Stimulated activated naive B cell treated with anti-CD40 and anti-IgM and Interleukin-4, amounts not matched to agents 10 μg/mL and 1 μg/mL and 100 μg/mL, for 72 hours (primary cell): ENCODE measurements around the gene PLEKHM2.

Experiments used
- ATAC-seq, 2 donors: fragments of 150-1000 bp; cut with Tn5 transposase; replicated peaks; 2 replicates each; pipeline ENCODE4 v1.10.0; 2021; ENCODE audit warnings: moderate library complexity in 1 of 2
- DNase-seq: peaks from one replicate; pipeline ENCODE4 v3.0.0; 2021
- H3K27ac Mint-ChIP-seq: one replicate; pipeline ENCODE4 v1.8.0; 2022; ENCODE audit warnings: mild to moderate bottlenecking, mixed read lengths
- H3K27me3 Mint-ChIP-seq, 2 donors: one replicate each; pipeline ENCODE4 v1.8.0; 2022; ENCODE audit warnings: mixed read lengths in 2 of 2
- H3K36me3 Mint-ChIP-seq, 2 donors: one replicate each; pipeline ENCODE4 v1.8.0; 2022; ENCODE audit warnings: mixed read lengths in 2 of 2, mild to moderate bottlenecking in 1 of 2
- H3K4me1 Mint-ChIP-seq, 2 donors: one replicate each; pipeline ENCODE4 v1.8.0; 2022; ENCODE audit warnings: mixed read lengths in 2 of 2, mild to moderate bottlenecking in 1 of 2
- H3K4me3 Mint-ChIP-seq, 2 donors: one replicate each; pipeline ENCODE4 v1.8.0; 2022; ENCODE audit warnings: mild to moderate bottlenecking in 2 of 2, mixed read lengths in 2 of 2, moderate library complexity in 1 of 2
- H3K9me3 Mint-ChIP-seq, 2 donors: one replicate each; pipeline ENCODE4 v1.8.0; 2022; ENCODE audit warnings: mixed read lengths in 2 of 2, mild to moderate bottlenecking in 1 of 2

Gene PLEKHM2

DNA sequence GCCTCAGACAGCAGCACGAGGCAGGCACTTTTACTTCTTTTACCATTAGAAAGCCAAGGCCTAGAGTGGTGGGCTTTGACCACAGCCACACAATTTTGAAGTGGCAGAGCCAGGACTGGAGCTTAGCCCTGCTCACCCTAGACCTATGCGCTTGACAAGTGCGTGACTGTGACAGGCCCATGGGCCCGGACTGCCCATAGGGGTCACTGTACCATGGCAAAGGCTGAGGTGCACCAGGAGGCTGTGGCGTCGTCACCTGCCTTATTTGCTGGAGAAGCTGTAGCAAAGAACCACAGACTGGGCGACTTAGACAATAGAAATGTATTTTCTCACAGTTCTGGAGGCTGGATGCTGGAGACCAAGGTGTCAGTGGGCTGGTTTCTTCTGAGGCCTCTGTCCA is 55.6 kb downstream of the PLEKHM2 start:
- ATAC-seq (no peak), DNase-seq (no peak)
- Mint-ChIP-seq H3K4me1 (peaks cover 5 to 12% of the 10 kb centered on the region in 2 donors), H3K4me3 (no peak overlapping the region), H3K36me3 (peaks cover 1 to 7% of the 10 kb centered on the region in 2 donors), H3K9me3 (no peaks in the 10 kb centered on the region), H3K27me3 (no peaks in the 10 kb centered on the region), H3K27ac (no peak overlapping the region)

DNA sequence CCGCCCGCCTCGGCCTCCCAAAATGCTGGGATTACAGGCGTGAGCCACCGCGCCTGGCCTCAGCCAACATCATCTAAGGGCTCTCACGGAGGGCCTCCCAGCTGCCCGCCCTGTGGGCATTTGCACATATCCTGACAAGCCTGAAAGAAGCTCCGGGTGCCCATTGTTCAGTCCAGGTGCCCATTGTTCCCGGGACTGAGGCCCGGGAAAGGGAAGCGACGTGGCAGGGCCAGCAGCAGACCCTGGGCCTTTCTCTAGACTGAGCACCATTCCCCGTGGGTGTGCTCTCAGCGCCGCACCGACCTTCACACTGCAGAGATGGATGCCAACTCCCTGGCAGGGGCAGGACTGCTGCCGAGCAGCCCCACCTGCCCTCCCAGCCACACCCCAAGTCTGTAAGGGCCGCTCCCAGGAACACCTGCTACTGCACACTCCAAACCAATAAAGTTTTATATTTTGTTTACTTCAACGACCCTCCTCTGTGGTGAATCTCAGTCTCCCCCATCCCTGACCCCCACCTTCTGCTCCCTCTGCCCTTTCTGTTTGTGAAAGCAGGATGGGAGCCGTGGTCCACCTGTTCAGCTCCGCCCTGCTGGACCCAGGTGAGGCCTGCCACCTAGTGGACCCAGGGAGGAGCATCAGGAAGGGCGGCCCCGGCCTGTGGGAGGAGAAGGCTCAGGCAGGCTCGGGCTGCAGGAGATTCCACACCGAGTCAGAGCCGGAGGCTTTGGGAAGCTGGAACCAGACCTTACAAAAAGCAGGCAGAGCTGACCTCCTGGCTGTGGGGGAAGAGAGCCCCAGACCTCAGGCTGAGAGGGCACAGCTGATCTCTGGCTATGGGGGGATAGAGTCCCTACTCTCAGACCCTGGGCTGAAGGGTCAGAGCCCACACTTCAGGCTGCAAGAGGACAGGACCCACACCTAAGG is 57.1 kb downstream of the PLEKHM2 start:
- H3K27ac Mint-ChIP-seq = peak overlapping the region; percentile 38
- no peaks in the 10 kb centered on the region for H3K9me3 Mint-ChIP-seq
- peak; percentile 59 for DNase-seq

DNA sequence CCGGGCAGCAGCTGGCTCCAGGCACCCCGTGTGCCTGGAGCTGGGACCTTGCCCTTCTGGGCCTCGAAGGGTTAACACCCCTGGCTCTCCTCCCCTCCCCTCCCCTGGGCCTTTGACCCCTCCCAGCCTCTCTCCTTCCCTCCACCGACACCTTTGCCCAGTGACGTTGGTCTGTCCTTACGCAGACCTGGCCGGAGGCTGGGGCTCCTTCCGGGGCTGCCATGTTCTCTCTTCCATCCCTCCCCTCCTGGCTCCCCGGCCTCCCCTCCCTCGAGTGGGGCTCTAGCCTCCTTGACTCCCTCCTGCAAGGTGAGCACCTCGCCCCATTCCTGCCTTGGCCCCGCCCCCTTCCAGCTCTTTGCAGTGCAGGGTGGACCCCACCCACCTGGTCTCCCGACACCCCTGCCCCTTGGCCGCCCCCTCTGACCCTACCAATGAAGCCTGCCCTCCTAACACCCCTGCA is 58.2 kb downstream of the PLEKHM2 start, which contains the start of gene TMEM82:
Gene TMEM82, plus strand, starts transcription at position 161 of the 463 bp plus-strand sequence. Its CDS starts 61 bp downstream, at position 222.
- H3K36me3 Mint-ChIP-seq = peaks cover 1 to 5% of the 10 kb centered on the region in 2 donors
- H3K27ac Mint-ChIP-seq = peak within 1 kb of the TSS; percentile 38
- no peaks in the 10 kb centered on the region for H3K9me3 Mint-ChIP-seq
- DNase-seq (no peak), ATAC-seq (no peak)
- H3K4me1 Mint-ChIP-seq = peaks cover 5 to 8% of the 10 kb centered on the region in 2 donors
- peaks cover 0 to 5% of the 10 kb centered on the region in 2 donors for H3K27me3 Mint-ChIP-seq
- H3K4me3 Mint-ChIP-seq = no peak within 1 kb of the TSS

More for the DNA sequence above, 57.1 kb downstream of the PLEKHM2 start:
- peaks cover 1 to 5% of the 10 kb centered on the region in 2 donors for H3K36me3 Mint-ChIP-seq
- no peak overlapping the region for H3K4me3 Mint-ChIP-seq
- peaks cover 5 to 8% of the 10 kb centered on the region in 2 donors for H3K4me1 Mint-ChIP-seq
- peak; percentile 88 to 90 for ATAC-seq
- H3K27me3 Mint-ChIP-seq = peaks cover 0 to under 1% of the 10 kb centered on the region in 2 donors

GRCh38 chr1:15744122-15744679 is 60.1 kb downstream of the PLEKHM2 start:
- Mint-ChIP-seq H3K27ac (no peak overlapping the region), H3K4me1 (peaks cover 5 to 8% of the 10 kb centered on the region in 2 donors), H3K4me3 (no peak overlapping the region), H3K27me3 (peaks cover 0 to 11% of the 10 kb centered on the region in 2 donors), H3K9me3 (no peaks in the 10 kb centered on the region), H3K36me3 (peaks cover 0 to 3% of the 10 kb centered on the region in 2 donors)
- DNase-seq (no peak), ATAC-seq (no peak)

DNA sequence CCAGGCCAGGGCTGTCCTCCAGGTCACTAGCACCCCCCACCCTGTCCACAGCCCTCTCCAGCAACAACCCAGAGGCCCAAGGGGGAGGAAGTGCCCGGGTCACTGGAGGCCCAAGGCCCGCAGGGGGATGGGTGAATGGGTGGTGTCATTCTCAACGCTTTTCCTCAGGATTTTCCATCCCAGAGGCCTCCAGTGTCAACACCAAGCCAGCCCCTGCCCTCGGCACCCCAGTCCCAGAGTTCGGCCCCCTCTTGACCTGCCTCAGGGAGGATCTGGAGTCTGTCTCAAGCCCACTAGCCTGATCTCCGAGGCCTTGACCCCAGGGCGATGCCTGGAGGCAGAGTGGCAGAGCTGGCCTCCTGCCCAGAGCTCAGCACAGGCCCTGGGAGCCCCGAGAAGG is 63.3 kb downstream of the PLEKHM2 start:
- no peaks in the 10 kb centered on the region for H3K4me1 Mint-ChIP-seq
- H3K9me3 Mint-ChIP-seq = no peaks in the 10 kb centered on the region
- ATAC-seq (no peak), DNase-seq (no peak)
- H3K36me3 Mint-ChIP-seq = no peaks in the 10 kb centered on the region
- H3K27me3 Mint-ChIP-seq = peaks cover 12 to 27% of the 10 kb centered on the region in 2 donors
- H3K27ac Mint-ChIP-seq = no peak overlapping the region
- no peak overlapping the region for H3K4me3 Mint-ChIP-seq

- H3K4me3 Mint-ChIP-seq = no peak overlapping the region
- H3K27ac Mint-ChIP-seq = no peak overlapping the region
- H3K9me3 Mint-ChIP-seq = no peaks in the 10 kb centered on the region
- DNase-seq (no peak), ATAC-seq (no peak)
- H3K4me1 Mint-ChIP-seq = no peaks in the 10 kb centered on the region
- H3K27me3 Mint-ChIP-seq = peaks cover 12 to 29% of the 10 kb centered on the region in 2 donors
- no peaks in the 10 kb centered on the region for H3K36me3 Mint-ChIP-seq
Observed at GRCh38 chr1:15748264-15748663, 64.1 kb downstream of the PLEKHM2 start.

DNA sequence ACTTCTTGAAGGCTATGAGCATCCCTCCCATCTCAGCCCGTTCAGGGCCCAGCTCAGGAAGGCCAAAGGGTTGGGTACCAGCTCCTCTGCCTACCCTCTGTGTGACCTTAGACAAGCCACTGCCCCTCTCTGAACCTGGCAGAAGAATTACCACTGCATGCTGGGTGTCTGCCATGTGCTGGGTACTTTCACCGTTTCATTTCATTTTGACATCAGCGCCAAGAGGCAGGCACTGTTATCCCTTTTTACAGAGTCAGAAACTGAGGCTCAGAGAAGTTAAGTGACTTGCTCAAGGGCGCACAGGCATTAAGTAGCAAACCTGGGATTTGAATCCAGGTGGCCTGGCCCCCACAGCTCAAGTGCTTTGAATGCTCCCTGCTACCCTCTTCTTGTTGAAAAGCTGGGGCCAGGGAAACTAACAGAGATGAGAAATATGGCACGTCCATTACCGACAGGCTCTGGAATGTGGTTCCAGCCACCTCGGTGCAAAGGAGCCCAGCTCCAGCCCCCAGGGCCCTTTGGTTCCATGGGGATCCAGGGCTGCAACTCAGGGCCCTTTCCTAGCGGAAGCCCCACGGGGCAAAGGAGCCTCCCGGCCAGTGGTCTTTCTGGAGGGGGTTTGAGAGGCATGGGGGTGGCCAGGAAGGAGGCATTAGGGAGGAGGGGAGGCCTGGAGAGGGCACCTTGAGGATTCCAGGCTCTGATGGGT is 64.7 kb downstream of the PLEKHM2 start:
- Mint-ChIP-seq H3K9me3 (no peaks in the 10 kb centered on the region), H3K36me3 (no peaks in the 10 kb centered on the region)

DNA sequence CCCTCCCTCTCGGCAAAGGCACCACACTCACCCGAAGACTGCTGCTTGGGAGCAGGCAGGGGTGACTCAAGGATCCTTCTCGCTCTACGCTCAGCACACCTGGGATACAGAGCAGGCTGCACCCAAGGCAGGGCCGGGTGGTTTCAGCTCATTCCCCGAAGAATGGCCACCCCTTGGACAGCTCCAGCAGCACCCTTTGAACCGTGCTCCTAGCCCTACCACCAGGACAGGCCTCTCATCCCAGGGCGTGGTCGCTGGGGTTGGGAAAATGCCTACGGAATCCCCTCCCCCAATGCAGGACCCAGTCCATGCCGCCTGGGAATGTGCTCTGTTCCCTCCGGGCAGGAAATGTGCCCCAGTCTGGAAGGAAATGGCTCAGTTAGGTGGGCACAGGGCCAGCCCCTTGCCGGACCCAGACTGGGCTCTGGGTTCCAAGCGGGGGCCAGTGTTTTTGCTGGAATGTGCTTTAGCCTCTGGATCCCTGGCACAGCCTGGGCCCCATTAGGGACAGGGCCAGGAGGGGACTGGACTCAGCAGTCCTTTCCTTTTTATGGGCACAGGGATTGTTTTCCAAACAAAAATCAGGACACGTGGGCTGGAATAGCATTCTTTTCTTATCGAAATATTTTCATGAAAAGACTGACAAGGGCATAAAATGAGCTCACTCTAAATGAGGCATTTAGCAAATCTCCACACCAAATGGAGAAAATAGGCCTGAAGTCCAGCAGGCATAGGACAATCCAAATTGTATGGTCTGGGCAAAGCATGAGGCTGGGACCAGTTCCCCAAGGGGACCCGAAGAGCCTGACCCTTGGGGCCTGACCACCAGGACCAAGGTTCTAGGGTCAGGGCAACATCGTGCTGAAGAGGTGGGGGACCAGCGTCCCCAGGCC is 65.5 kb downstream of the PLEKHM2 start:
- H3K27ac Mint-ChIP-seq = no peak overlapping the region
- no peaks in the 10 kb centered on the region for H3K4me1 Mint-ChIP-seq
- no peak overlapping the region for H3K4me3 Mint-ChIP-seq
- H3K27me3 Mint-ChIP-seq = peaks cover 17 to 35% of the 10 kb centered on the region in 2 donors
- H3K36me3 Mint-ChIP-seq = no peaks in the 10 kb centered on the region
- no peak for ATAC-seq
- H3K9me3 Mint-ChIP-seq = no peaks in the 10 kb centered on the region
- no peak for DNase-seq

More for the DNA sequence above, 64.7 kb downstream of the PLEKHM2 start:
- Mint-ChIP-seq H3K4me3 (no peak overlapping the region), H3K27me3 (peaks cover 17 to 35% of the 10 kb centered on the region in 2 donors), H3K4me1 (no peaks in the 10 kb centered on the region), H3K27ac (no peak overlapping the region)
- DNase-seq (no peak), ATAC-seq (no peak)

DNA sequence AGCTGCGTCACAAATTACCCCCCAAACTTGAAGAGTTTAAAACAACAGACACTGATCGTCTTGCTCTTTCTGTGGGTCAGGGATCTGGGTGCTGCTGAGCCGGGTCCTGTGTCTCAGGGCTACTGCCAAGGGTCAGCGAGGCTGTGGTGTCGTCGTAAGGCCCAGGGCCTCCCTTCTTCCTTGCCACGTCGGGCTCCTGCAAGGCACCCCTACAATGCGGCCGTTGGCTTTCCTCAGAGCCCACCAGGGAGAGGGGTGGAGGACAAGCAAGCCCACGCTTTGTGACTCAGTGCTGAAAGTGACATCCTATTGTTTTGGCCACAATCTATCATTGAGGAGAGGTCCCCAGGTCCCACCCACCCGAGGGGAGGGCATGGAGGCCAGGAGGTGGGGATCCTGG is 66.8 kb downstream of the PLEKHM2 start:
- no peak overlapping the region for H3K4me3 Mint-ChIP-seq
- H3K4me1 Mint-ChIP-seq = peaks cover 0 to under 1% of the 10 kb centered on the region in 2 donors
- H3K27ac Mint-ChIP-seq = no peak overlapping the region
- ATAC-seq = no peak
- no peaks in the 10 kb centered on the region for H3K9me3 Mint-ChIP-seq
- no peak for DNase-seq
- no peaks in the 10 kb centered on the region for H3K36me3 Mint-ChIP-seq
- H3K27me3 Mint-ChIP-seq = peaks cover 25 to 44% of the 10 kb centered on the region in 2 donors

GRCh38 chr1:15751717-15752116 is 67.6 kb downstream of the PLEKHM2 start:
- Mint-ChIP-seq H3K4me3 (no peak overlapping the region), H3K27ac (no peak overlapping the region), H3K27me3 (peaks cover 32 to 47% of the 10 kb centered on the region in 2 donors), H3K4me1 (peaks cover 4 to 9% of the 10 kb centered on the region in 2 donors), H3K9me3 (no peaks in the 10 kb centered on the region), H3K36me3 (no peaks in the 10 kb centered on the region)
- ATAC-seq = no peak
- DNase-seq = no peak

- H3K27me3 Mint-ChIP-seq = peaks cover 42 to 56% of the 10 kb centered on the region in 2 donors
Observed at GRCh38 chr1:15753776-15754175, 69.7 kb downstream of the PLEKHM2 start.

DNA sequence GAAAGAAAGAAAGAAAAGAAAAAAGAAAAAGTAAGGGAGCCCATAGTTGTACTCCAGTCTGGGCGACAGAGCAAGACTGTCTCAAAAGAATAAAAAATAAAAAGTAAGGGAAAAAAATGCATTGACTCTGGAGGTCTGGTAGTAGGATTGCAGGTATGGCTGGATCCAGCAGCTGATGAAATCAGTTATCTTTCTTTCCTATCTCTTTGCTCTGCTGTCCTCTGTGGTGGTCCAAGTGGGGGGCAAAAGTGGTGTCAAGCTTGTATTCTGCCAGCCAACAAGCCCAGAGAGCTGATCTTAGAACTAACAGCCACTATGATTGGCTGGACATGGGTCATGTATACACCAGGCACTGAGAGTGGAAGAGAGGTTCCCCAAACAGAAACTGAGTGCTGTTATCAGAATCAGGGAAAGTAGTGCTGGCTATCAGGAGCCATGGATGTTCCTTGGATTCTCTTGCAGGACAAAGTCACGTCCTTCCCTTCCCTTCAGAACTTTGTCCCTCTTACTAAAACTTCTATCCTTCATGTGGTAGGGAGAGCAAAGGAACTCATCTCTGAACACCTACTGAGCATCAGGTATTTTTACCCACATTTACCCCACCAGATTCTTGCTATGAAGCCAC is 71.0 kb downstream of the PLEKHM2 start:
- Mint-ChIP-seq H3K4me1 (peaks cover 10 to 29% of the 10 kb centered on the region in 2 donors), H3K36me3 (no peaks in the 10 kb centered on the region), H3K9me3 (no peaks in the 10 kb centered on the region), H3K4me3 (no peak overlapping the region), H3K27ac (no peak overlapping the region), H3K27me3 (peaks cover 49 to 64% of the 10 kb centered on the region in 2 donors)
- no peak for ATAC-seq
- no peak for DNase-seq

More at GRCh38 chr1:15753776-15754175, 69.7 kb downstream of the PLEKHM2 start:
- Mint-ChIP-seq H3K36me3 (no peaks in the 10 kb centered on the region), H3K27ac (no peak overlapping the region), H3K4me1 (peaks cover 10 to 24% of the 10 kb centered on the region in 2 donors), H3K9me3 (no peaks in the 10 kb centered on the region), H3K4me3 (no peak overlapping the region)
- no peak for ATAC-seq
- no peak for DNase-seq

GRCh38 chr1:15755646-15756040 is 71.5 kb downstream of the PLEKHM2 start:
- Mint-ChIP-seq H3K4me3 (no peak overlapping the region), H3K36me3 (no peaks in the 10 kb centered on the region), H3K9me3 (no peaks in the 10 kb centered on the region), H3K27ac (no peak overlapping the region), H3K27me3 (peaks cover 52 to 68% of the 10 kb centered on the region in 2 donors), H3K4me1 (peaks cover 10 to 30% of the 10 kb centered on the region in 2 donors)
- DNase-seq = no peak
- ATAC-seq = no peak
